HepG2 (cell line): ENCODE results near the gene CAMKV. TPM values are rescaled to one million over a fixed set of nuclear protein-coding genes. Genes with fewer than 3 reads are reported as not detected.

Experiments
- EEA1 ChIP-seq: sonication (generic); formaldehyde crosslinking; IDR thresholded peaks from 2 replicates; pipeline ENCODE4 v1.5.1; 2020; ENCODE audit warnings: mild to moderate bottlenecking, missing genetic modification reagents, borderline replicate concordance
- FOXM1 ChIP-seq: sonication (generic); formaldehyde crosslinking; IDR thresholded peaks from 2 replicates; pipeline ENCODE4 v1.5.0; 2020; ENCODE audit warnings: missing genetic modification reagents
- HNF4G ChIP-seq, 2 experiments: sonication (generic) in 1 of 2; formaldehyde crosslinking in 1 of 2; IDR thresholded peaks; 2 replicates each; pipeline versions ENCODE4 v1.4.0 to v1.6.1; 2011 to 2020; ENCODE audit warnings: borderline replicate concordance in 2 of 2, low read depth in 2 of 2, mild to moderate bottlenecking in 2 of 2, low read length in 1 of 2, missing genetic modification reagents in 1 of 2, moderate library complexity in 1 of 2
- HOXA3 ChIP-seq: sonication (generic); formaldehyde crosslinking; IDR thresholded peaks from 2 replicates; pipeline ENCODE4 v1.5.0; 2020; ENCODE audit warnings: missing genetic modification reagents
- SALL2 ChIP-seq: sonication (generic); formaldehyde crosslinking; IDR thresholded peaks from 2 replicates; pipeline ENCODE4 v1.8.1; 2023; ENCODE audit warnings: mild to moderate bottlenecking, missing genetic modification reagents, inconsistent platforms
- SIX1 ChIP-seq: sonication (generic); formaldehyde crosslinking; IDR thresholded peaks from 2 replicates; pipeline ENCODE4 v1.4.0; 2020; ENCODE audit warnings: missing genetic modification reagents, borderline replicate concordance
- TFDP1 ChIP-seq: IDR thresholded peaks from 2 replicates; pipeline ENCODE4 v1.6.1; 2016; ENCODE audit warnings: missing compliant biosample characterization, missing genetic modification reagents, borderline replicate concordance
- THAP11 ChIP-seq: IDR thresholded peaks from 2 replicates; pipeline ENCODE4 v1.6.1; 2016; ENCODE audit warnings: missing biosample characterization, missing genetic modification reagents
- ZBTB14 ChIP-seq: sonication (generic); formaldehyde crosslinking; IDR thresholded peaks from 2 replicates; pipeline ENCODE4 v1.4.0; 2020; ENCODE audit warnings: missing genetic modification reagents
- ZBTB7B ChIP-seq: sonication (generic); formaldehyde crosslinking; IDR thresholded peaks from 2 replicates; pipeline ENCODE4 v1.4.0; 2020; ENCODE audit warnings: missing genetic modification reagents
- ZFP1 ChIP-seq: IDR thresholded peaks from 2 replicates; pipeline ENCODE4 v1.6.1; 2016
- ZNF460 ChIP-seq: sonication (generic); formaldehyde crosslinking; IDR thresholded peaks from 2 replicates; pipeline ENCODE4 v1.5.1; 2020; ENCODE audit warnings: missing genetic modification reagents, mild to moderate bottlenecking, borderline replicate concordance
- ZNF556 ChIP-seq: sonication (generic); formaldehyde crosslinking; IDR thresholded peaks from 2 replicates; pipeline ENCODE4 v1.4.0; 2020; ENCODE audit warnings: mild to moderate bottlenecking, missing genetic modification reagents, borderline replicate concordance
- ZNF564 ChIP-seq: sonication (generic); formaldehyde crosslinking; IDR thresholded peaks from 2 replicates; pipeline ENCODE4 v1.8.1; 2023; ENCODE audit warnings: mild to moderate bottlenecking, missing genetic modification reagents
- ZNF577 ChIP-seq: sonication (generic); formaldehyde crosslinking; IDR thresholded peaks from 2 replicates; pipeline ENCODE4 v1.4.0; 2020; ENCODE audit warnings: mild to moderate bottlenecking, low read depth, missing genetic modification reagents, borderline replicate concordance
- polyA plus RNA-seq, 8 experiments: library from polyadenylated mRNA; depleted of rRNA in 3 of 8; stranded (reverse) in 7 of 8; unstranded in 1 of 8; fragments of >200 nt; fragmentation: Illumina TruSeq in 4 of 8; extraction: Trizol in 4 of 8; gene quantifications; 2 replicates each; pipeline versions ENCODE4 v1.2.1 to v1.2.3, GENCODE V29; 2011 to 2016; ENCODE audit warnings: low read depth in 4 of 8, missing spikeins in 1 of 8, mixed read lengths in 1 of 8; ENCODE audit not compliant: insufficient read depth in 1 of 8
- total RNA-seq, 5 experiments: library from RNA; depleted of rRNA; stranded (reverse); fragments of >200 nt; fragmentation: Illumina TruSeq; extraction: Trizol; gene quantifications; 2 replicates each; pipeline ENCODE4 v1.2.3, GENCODE V29; 2016; ENCODE audit warnings: low read depth in 1 of 5
- TF ChIP-seq, protein P1 (sequence below): IDR thresholded peaks from 2 replicates; pipeline ENCODE4 v1.6.1; 2016; ENCODE audit warnings: mild to moderate bottlenecking
- TF ChIP-seq, protein P2 (sequence below): sonication (generic); formaldehyde crosslinking; IDR thresholded peaks from 2 replicates; pipeline ENCODE4 v1.8.1; 2022; ENCODE audit warnings: low read depth, mild to moderate bottlenecking, missing genetic modification reagents
- TF ChIP-seq, protein P3 (sequence below): sonication (generic); formaldehyde crosslinking; IDR thresholded peaks from 2 replicates; pipeline ENCODE4 v1.5.0; 2020; ENCODE audit warnings: mild to moderate bottlenecking, missing genetic modification reagents

CAMKV gene
- total and polyA plus RNA-seq, 2 of the 13 experiments (the other 11 are each of a cell fraction or from before 2014, with no cell fraction given), result 0.13 to 0.15 TPM

DNA sequence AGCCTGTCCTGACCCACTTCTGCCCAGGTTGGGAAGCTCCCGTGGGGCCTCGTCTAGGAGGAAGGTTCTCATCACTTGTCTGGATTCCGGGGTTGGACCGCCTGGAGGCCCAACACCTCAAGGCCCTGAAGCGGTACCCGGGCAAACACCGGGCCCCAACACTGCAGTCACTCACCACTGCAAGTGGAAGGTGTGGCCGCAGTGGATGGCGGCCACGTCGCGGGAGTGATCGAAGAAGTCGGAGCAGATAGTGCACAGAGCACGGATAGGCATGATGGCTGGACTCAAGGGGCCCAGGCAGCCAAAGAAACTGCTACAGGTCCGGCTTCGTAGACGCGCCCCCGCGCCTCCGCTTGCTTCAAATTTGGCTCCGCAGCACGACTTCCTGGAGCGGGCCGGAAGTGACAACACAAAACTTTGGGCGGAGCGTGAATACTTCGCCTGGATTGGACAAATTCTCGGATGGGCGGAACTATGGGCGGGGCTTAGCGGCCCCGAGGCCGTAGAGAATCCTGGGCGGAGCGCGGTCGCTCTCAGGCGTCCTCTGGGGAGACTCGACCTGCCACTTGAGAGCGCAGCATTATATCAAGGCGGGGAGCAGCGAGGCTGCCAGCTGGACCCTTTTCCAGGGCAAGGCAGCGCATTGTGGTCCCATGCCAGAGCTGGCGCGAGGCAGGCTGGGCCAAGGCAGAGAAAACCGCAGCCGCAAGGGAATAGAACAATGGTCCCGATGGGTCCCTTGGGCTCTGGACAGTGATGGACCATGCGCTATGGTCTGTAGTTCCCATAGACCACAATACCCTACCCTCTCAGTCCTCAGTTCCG is 13.3 kb downstream of the CAMKV start, which contains the start of gene TRAIP (continued):
- TF ChIP-seq TFDP1 (CRISPR knock-in tag) (peak; percentile 99), SIX1 (CRISPR knock-in tag) (no peak), THAP11 (CRISPR knock-in tag) (peak; percentile 90), ZBTB7B (CRISPR knock-in tag) (no peak; the same call in 1 of the 2 replicates), ZNF577 (CRISPR knock-in tag) (no peak), ZNF460 (CRISPR knock-in tag) (no peak), EEA1 (CRISPR knock-in tag) (0 out of 2 replicates have a peak, but pooled peaks have one; percentile 84), ZNF564 (CRISPR knock-in tag) (peak; percentile 81; the same call in 1 of the 2 replicates), ZNF556 (CRISPR knock-in tag) (no peak), FOXM1 (no peak), HNF4G (IDR thresholded peaks at IDR 0.05; ENCODE audit: borderline replicate concordance, low read depth, low read length) (no peak), HNF4G (CRISPR knock-in tag; IDR thresholded peaks at IDR 0.05; ENCODE audit: borderline replicate concordance, low read depth) (peak; percentile 41; the same call in 1 of the 2 replicates), ZFP1 (no peak), SALL2 (CRISPR knock-in tag) (peak; percentile 60), ZBTB14 (CRISPR knock-in tag) (no peak; the same call in 1 of the 2 replicates), HOXA3 (CRISPR knock-in tag) (peak; percentile 82)
- TF ChIP-seq, protein P1, sequence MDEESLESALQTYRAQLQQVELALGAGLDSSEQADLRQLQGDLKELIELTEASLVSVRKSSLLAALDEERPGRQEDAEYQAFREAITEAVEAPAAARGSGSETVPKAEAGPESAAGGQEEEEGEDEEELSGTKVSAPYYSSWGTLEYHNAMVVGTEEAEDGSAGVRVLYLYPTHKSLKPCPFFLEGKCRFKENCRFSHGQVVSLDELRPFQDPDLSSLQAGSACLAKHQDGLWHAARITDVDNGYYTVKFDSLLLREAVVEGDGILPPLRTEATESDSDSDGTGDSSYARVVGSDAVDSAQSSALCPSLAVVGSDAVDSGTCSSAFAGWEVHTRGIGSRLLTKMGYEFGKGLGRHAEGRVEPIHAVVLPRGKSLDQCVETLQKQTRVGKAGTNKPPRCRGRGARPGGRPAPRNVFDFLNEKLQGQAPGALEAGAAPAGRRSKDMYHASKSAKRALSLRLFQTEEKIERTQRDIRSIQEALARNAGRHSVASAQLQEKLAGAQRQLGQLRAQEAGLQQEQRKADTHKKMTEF, result peak; percentile 81; the same call in 1 of the 2 replicates
- TF ChIP-seq, protein P2, sequence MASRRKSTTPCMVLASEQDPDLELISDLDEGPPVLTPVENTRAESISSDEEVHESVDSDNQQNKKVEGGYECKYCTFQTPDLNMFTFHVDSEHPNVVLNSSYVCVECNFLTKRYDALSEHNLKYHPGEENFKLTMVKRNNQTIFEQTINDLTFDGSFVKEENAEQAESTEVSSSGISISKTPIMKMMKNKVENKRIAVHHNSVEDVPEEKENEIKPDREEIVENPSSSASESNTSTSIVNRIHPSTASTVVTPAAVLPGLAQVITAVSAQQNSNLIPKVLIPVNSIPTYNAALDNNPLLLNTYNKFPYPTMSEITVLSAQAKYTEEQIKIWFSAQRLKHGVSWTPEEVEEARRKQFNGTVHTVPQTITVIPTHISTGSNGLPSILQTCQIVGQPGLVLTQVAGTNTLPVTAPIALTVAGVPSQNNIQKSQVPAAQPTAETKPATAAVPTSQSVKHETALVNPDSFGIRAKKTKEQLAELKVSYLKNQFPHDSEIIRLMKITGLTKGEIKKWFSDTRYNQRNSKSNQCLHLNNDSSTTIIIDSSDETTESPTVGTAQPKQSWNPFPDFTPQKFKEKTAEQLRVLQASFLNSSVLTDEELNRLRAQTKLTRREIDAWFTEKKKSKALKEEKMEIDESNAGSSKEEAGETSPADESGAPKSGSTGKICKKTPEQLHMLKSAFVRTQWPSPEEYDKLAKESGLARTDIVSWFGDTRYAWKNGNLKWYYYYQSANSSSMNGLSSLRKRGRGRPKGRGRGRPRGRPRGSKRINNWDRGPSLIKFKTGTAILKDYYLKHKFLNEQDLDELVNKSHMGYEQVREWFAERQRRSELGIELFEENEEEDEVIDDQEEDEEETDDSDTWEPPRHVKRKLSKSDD (CRISPR knock-in tag), result peak; percentile 83; the same call in 1 of the 2 replicates
- TF ChIP-seq, protein P3, sequence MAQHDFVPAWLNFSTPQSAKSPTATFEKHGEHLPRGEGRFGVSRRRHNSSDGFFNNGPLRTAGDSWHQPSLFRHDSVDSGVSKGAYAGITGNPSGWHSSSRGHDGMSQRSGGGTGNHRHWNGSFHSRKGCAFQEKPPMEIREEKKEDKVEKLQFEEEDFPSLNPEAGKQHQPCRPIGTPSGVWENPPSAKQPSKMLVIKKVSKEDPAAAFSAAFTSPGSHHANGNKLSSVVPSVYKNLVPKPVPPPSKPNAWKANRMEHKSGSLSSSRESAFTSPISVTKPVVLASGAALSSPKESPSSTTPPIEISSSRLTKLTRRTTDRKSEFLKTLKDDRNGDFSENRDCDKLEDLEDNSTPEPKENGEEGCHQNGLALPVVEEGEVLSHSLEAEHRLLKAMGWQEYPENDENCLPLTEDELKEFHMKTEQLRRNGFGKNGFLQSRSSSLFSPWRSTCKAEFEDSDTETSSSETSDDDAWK (CRISPR knock-in tag), result no peak
